Measurements from ENCODE around the gene GOLM1.

GRCh38 chr9:86057491-86057890 is 41.9 kb downstream of the GOLM1 start:
- no peak for TF ChIP-seq RARB (CRISPR knock-in tag; IDR thresholded peaks at IDR 0.05)
- no peak for TF ChIP-seq ARNTL (CRISPR knock-in tag; IDR thresholded peaks at IDR 0.05; ENCODE audit: borderline replicate concordance, low read depth)

Data from SK-N-SH treated with all-trans-retinoic acid at 6 μM for 48 hours (cell line).